ENCODE results near the gene SLAMF6.
"Not testable (repeated sequence)": the region's sequence is repeated elsewhere in the genome, so short reads cannot be mapped to it uniquely, and the experiment has no call there.

SLAMF6 gene

DNA sequence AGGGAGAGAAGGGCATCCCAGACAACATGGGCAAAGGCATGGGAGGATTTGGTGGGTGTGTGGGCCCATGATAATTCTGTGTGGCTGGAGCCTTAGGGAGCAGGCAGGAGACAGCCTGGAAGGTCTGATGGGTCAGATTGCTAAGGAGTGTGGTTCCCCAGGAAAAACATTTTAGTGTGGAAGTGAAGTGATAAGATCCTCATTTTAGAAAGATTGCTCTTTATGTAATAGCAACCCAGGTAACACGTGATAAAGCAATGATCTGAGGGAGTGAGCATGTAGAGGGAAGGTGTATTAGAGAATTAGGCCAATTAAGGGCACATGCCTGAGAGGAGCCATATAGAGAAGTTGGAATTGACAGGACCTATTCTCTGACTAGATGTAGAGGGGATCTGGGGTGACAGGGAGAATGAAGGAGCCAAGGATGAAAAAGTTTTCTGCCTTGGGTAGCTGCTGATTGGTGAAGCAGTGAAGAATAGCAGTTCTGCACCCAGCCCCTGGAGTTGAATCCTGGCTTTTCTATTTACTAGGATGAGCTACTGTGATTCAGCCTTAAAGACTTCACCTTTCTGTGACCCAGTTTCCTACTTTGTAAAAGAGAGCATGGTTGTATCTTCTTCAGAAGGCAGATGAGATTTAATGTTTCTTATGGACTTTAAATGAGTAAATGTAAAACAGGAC, 18.7 kb upstream of the SLAMF6 start:
- no peak for DNase-seq

- no peak for DNase-seq
These were observed 17.8 kb upstream of the SLAMF6 start for GRCh38 chr1:160540859-160541233.

DNA sequence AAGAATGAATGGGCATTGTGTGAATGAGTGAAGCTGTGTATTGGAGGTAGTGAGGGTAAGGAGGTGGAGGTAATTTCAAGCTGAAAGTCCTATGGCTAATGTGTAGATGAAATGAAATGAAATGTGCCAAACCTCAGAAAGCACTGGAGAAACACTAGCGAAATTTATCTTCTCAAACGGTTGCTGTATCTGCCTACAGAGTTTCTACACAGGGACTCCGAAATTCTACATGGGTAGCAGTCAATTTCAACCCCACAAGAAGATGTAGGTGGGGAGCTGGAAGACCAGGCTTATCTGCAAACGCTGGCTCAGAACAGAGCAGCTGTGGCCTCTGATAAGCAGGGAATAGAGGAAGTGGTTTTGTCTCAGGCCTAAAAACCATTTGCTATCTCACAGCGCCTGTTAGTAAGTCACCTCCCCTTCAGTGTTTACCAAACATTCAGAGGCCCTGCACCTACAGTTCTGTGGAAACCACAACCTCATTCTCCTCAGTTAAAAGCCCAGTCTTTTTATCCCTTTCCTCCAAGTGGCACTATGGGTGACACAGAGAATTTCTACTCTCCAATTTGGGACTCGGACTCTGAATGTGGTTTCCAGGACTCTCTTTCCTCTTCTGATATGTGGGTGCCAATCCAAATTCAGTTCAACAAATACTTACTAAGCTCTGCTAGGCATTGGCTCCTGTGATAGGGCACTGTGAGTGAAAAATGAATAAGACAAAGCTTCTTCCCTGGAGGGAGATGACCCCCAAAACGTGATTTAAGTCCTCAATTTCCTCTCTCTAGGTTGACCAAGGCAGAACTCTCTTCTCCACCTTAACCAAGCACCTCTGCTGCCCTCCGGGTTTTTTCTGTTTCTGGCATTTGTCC, 17.2 kb upstream of the SLAMF6 start:
- DNase-seq: peak; percentile 49 to 62

DNA sequence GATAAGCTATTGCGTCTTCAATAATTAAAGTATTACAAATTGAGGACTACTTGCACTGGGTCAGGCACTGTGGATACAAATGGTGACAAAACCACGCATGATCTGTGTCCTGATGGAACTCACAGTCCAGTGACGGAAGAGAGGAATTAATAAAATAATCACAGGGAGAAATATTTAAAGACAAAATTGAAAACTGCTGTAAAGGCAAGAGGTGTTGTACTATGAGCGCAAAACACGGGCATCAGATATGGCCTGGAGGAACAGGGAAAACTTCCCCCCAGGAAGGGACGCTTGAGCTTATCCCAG, 16.6 kb upstream of the SLAMF6 start:
- no peak for DNase-seq

DNA sequence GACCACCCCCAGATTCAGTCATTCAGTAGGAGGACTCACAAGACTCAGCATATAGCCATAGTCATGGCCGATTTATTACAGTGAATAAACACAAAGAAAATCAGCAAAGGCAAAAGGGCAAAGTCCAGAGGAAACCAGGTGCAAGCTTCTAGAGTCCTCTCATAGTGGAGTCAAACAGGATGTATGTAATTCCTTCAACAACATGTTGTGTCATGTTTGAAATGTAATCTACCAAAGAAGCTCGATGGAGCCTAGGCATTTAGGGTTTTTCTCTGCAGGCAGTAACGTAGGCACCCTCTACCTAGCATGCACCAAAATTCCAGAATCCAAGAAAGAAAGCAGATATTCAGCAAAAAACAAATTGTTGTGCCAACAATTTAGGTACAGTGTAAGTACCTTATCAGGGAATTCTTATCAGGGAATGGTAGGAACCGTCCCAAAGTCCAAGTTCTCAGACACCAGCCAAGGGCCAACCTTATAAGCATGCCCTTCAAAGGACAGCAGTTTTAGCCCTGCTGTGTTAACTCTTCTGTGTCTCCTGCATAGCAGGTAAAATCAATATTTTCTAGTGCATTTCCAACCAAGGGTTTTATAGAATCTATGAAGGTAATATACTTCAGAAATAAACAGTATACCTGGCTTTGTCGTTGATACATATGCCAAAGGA, 16.1 kb upstream of the SLAMF6 start:
- DNase-seq: no peak

DNA sequence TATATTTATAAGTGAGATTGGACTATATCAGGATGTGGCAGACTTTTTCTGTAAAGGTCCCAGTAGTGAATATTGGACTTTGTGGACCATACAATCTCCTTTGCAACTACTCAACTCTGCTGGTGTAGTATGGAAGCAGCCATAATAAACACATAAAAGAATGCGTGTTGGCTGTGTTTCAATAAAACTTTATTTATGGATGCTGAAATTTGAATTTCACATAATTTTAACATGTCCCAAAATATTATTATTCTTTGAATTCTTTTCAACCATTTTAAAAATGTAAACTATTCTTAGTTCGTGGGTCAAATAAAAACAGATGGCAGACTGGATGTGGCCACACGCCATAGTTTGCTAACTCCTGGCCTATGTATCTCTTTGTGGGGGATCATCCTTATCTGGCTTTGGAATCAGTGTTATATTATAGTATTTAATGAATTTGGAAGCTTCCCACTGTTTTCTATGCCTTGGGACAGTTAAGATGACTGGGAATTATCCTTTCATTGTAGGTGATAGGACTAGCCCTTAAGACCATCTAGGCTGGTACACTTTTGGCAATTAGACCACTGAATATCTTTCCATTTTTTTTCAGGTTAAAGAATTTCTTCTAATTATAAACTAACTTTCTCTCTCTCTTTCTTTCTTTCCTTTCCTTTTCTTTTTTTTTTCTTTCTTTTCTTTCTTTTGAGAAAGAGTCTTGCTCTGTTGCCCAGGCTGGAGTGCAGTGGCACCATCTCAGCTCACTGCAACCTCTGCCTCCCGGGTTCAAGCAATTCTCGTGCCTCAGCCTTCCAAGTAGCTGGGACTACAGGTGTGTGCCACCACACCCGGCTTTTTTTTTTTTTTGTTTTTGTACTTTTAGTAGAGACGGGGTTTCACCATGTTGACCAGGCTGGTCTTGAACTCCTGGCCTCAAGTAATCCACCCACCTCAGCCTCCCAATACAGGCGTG, 14.9 kb upstream of the SLAMF6 start:
- no peak for DNase-seq

- DNase-seq: no peak
These were observed 12.0 kb upstream of the SLAMF6 start for GRCh38 chr1:160534823-160535605.

DNA sequence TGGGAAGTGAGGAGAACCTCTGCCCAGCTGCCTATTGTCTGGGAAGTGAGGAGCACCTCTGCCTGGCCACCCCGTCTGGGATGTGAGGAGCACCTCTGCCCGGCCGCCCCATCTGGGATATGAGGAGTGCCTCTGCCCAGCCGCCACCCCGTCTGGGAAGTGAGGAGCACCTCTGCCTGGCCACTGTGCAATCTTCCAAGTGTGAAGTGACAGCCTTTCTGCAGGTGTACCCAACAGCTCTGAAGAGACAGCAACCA, 9.4 kb upstream of the SLAMF6 start:
- not testable (repeated sequence) for DNase-seq

DNA sequence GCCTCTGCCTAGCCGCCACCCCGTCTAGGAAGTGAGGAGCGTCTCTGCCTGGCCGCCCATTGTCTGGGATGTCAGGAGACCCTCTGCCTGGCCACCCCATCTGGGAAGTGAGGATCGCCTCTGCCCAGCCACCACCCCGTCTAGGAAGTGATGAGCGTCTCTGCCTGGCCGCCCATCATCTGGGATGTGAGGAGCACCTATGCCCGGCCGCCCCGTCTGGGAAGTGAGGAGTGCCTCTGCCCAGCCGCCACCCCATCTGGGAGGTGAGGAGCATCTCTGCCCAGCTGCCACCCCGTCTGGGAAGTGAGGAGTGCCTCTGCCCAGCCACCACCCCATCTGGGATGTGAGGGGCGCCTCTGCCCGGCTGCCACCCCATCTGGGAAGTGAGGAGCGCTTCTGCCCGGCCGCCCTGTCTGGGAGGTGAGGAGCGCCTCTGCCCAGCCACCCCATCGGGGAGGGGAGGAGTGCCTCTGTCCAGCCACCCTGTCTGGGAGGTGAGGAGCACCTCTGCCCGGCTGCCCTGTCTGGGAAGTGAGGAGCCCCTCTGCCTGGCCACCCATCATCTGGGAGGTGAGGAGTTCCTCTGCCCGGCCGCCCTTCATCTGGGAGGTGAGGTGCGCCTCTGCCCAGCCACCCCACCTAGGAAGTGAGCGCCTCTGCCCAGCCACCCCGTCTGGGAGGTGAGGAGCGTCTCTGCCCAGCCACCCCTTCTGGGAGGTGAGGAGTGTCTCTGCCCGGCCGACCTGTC, 8.9 kb upstream of the SLAMF6 start:
- not testable (repeated sequence) for DNase-seq

- not testable (repeated sequence) for DNase-seq
These were observed 6.4 kb upstream of the SLAMF6 start for GRCh38 chr1:160529401-160529952.

- not testable (repeated sequence) for DNase-seq
These were observed 734 bp upstream of the SLAMF6 start for GRCh38 chr1:160523789-160524188.

- DNase-seq: no peak
These were observed 919 bp downstream of the SLAMF6 start for GRCh38 chr1:160522136-160522535.

- no peak for DNase-seq
These were observed 1.5 kb downstream of the SLAMF6 start for GRCh38 chr1:160521554-160521953.

- DNase-seq: peak in 1 of 2 experiments; percentile 37
These were observed 2.1 kb downstream of the SLAMF6 start for GRCh38 chr1:160520999-160521398.

DNA sequence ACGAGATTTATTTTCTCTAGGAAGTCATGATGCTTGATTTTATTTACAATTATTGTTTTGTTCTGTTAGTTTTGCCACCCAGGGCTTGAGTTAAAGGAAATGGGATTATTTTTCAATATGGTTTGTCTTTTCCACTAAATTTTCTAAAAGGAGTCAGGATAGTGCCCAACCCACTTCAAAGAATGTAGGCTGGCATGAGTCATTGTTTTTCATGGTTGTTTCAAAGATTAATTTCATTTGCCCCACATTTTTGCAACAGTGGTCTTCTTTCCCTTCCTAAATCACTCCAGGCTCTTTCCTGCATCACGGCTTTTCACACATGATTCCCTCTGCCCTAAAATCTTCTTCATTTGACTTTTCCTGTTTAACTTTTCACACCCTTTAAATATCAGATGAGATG, 2.5 kb downstream of the SLAMF6 start:
- no peak for DNase-seq

- peak in 1 of 2 experiments; percentile 50 for DNase-seq
These were observed 3.2 kb downstream of the SLAMF6 start for GRCh38 chr1:160519642-160520435.

DNA sequence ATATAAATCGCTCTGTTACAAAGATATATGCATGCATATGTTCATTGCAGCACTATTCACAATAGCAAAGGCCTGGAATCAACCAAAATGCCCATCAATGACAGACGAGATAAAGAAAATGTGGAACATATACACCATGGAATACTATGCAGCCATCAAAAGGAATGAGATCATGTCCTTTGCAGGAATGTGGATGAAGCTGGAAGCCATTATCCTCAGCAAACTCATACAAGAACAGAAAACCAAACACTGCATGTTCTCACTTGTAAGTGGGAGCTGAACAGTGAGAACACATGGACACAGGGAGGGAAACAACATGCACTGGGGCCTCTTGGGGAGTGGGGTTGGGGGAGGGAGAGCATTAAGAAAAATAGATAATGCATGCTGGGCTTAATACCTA, 5.5 kb downstream of the SLAMF6 start:
- not testable (repeated sequence) for DNase-seq

DNA sequence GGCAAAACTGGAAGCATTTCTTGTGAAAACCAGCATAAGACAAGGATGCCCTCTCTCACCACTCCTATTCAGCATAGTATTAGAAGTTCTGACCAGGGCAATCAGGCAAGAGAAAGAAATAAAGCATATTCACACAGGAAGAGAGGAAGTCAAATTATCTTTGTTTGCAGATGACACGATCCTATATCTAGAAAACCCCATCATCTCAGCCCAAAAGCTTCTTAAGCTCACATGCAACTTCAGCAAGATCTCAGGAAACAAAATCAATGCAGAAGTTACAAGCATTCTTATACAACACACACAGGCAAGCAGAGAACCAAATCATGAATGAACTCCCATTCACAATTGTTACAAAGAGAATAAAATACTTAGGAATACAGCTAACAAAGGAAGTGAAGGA, 7.1 kb downstream of the SLAMF6 start:
- not testable (repeated sequence) for DNase-seq

DNA sequence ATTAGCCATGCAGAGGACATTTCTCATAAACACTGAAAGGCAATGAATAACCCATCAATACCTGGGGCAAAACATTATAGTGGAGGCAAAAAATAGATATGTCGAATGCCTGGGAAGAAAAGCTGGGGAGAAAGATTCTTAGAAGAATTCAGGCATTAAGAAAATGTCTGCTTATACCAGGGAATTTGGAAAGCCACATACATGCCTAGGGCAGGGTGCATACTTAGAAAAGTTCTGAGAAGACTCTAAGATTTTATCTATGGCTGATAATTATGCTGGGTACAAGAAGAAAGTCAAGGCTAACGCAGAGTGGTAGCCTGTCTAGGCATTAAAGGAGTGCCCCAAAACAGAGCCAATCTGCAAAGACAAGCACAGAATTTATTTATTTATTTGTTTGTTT, 18.4 kb downstream of the SLAMF6 start:
- DNase-seq: no peak

- no peak for DNase-seq
These were observed 20.0 kb downstream of the SLAMF6 start for GRCh38 chr1:160503087-160503486.
